Fibroblast of lung (primary cell): ENCODE measurements around the gene PPIL3. TPM values are rescaled to one million over a fixed set of nuclear protein-coding genes. Genes with fewer than 3 reads are reported as not detected.

Source experiments
- DNase-seq, 2 donors: peaks; one replicate each; pipeline versions ENCODE4 v3.0.0 to v3.0.0-alpha.2; 2010; ENCODE audit warnings: low read depth in 2 of 2
- H2AFZ ChIP-seq: 2 replicates; pipeline ENCODE4 v1.5.1; 2012; ENCODE audit warnings: low read length, control low read depth, inconsistent platforms
- H3K27ac ChIP-seq: 2 replicates; pipeline ENCODE4 v1.5.1; 2011; ENCODE audit warnings: low read length, control low read depth; ENCODE audit not compliant: insufficient read depth
- H3K27me3 ChIP-seq: 2 replicates; pipeline ENCODE4 v1.5.1; 2011; ENCODE audit warnings: mild to moderate bottlenecking, low read length; ENCODE audit not compliant: control insufficient read depth, insufficient read depth
- H3K36me3 ChIP-seq: 2 replicates; pipeline ENCODE4 v1.5.1; 2011; ENCODE audit warnings: low read length; ENCODE audit not compliant: control insufficient read depth, insufficient read depth
- H3K4me1 ChIP-seq: 2 replicates; pipeline ENCODE4 v1.5.1; 2011; ENCODE audit warnings: low read length; ENCODE audit not compliant: control insufficient read depth, insufficient read depth; ENCODE audit errors: extremely low read depth
- H3K4me2 ChIP-seq: 2 replicates; pipeline ENCODE4 v1.5.1; 2011; ENCODE audit warnings: low read length, control low read depth; ENCODE audit not compliant: insufficient read depth; ENCODE audit errors: extremely low read depth
- H3K4me3 ChIP-seq, 4 experiments: fragments of 200-600 bp in 1 of 4; sonication (generic) in 1 of 4; replicated peaks in 1 of 4; 2 replicates each; pipeline ENCODE4 v1.5.1; 2011 to 2016; ENCODE audit warnings: low read length in 4 of 4, low read depth in 3 of 4, mild to moderate bottlenecking in 3 of 4, control low read depth in 2 of 4, inconsistent platforms in 1 of 4, mixed read lengths in 1 of 4; ENCODE audit not compliant: insufficient read depth in 1 of 4; ENCODE audit errors: control extremely low read depth in 1 of 4
- H3K79me2 ChIP-seq: 2 replicates; pipeline ENCODE4 v1.5.1; 2012; ENCODE audit warnings: mild to moderate bottlenecking, low read length, inconsistent platforms; ENCODE audit not compliant: control insufficient read depth, insufficient read depth
- H3K9ac ChIP-seq: 2 replicates; pipeline ENCODE4 v1.5.1; 2011; ENCODE audit warnings: mild to moderate bottlenecking, low read length, control low read depth; ENCODE audit not compliant: insufficient read depth
- H3K9me3 ChIP-seq: 2 replicates; pipeline ENCODE4 v1.5.1; 2012; ENCODE audit warnings: low read depth, low read length; ENCODE audit not compliant: control insufficient read depth, insufficient read depth
- H4K20me1 ChIP-seq: 2 replicates; pipeline ENCODE4 v1.5.1; 2011; ENCODE audit warnings: low read length; ENCODE audit not compliant: control insufficient read depth, insufficient read depth; ENCODE audit errors: extremely low read depth
- CTCF ChIP-seq, 2 donors: IDR thresholded peaks in 1 of 2; conservative IDR thresholded peaks in 1 of 2; 1 replicate in 1 of 2; 2 replicates in 1 of 2; pipeline ENCODE4 v1.5.1; 2011 to 2012; ENCODE audit warnings: low read length in 2 of 2, control low read depth in 1 of 2, inconsistent platforms in 1 of 2, low read depth in 1 of 2, mild to moderate bottlenecking in 1 of 2
- EZH2 ChIP-seq: IDR thresholded peaks from 2 replicates; pipeline ENCODE4 v1.5.1; 2012; ENCODE audit warnings: low read length, control low read depth, mild to moderate bottlenecking; ENCODE audit errors: missing control alignments
- polyA plus RNA-seq, 2 donors: library from polyadenylated mRNA; depleted of rRNA in 1 of 2; stranded (reverse) in 1 of 2; unstranded in 1 of 2; fragments of >200 nt; gene quantifications; 2 replicates each; pipeline ENCODE4 v1.2.1, GENCODE V29; 2011 to 2012; ENCODE audit warnings: missing spikeins in 1 of 2
- total RNA-seq: library from RNA; depleted of rRNA; stranded (reverse); fragments of >200 nt; gene quantifications from 2 replicates; pipeline ENCODE4 v1.2.1, GENCODE V29; 2014

Gene PPIL3
- total and polyA plus RNA-seq, 2 donors (not counting 1 experiment from before 2014, with no cell fraction given): 58.9 to 66.9 TPM

DNA sequence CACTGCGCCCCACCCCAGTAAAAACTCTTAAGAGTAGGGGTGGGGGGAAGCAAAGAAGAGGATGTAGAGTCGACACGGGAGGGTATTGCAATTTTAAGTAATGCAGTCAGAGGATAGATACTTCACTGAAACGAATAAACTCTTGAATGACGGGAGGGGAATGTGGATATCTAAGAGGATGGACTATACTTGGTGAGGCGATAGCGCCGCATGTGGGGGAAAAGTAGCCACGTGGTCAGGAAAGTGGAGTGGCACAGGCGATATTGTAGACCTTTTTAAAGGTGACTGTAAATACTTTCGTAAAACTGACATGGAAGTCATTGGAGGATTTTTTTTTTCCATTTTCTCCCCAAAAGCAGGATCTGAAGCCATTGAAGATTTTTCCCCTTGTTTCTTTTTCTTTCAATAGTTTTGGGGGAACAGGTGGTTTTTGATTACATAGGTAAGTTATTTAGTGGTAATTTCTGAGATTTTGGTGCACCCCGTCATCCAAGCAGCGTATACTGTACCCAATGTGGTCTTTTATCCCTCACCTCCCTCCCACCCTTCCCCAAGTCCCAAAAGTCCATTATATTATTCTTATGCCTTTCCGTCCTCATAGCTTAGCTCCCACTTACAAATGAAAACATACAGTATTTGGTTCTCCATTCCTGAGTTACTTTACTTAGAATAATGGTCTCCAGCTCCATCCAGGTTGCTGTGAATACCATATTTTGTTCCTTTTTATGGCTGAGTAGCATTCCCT is 38.2 kb downstream of the PPIL3 start:
- Histone ChIP-seq H3K27me3 (no peaks in the 10 kb centered on the region), H3K36me3 (peaks cover 11% of the 10 kb centered on the region)
- no peak for TF ChIP-seq CTCF (conservative IDR thresholded peaks at IDR 0.05 in 1 of 2, IDR thresholded peaks at IDR 0.05 in 1 of 2; ENCODE audit: low read depth in 1 of 2, low read length in 2 of 2)

GRCh38 chr2:200847939-200848338 is 40.9 kb downstream of the PPIL3 start:
- Histone ChIP-seq H3K36me3 (peaks cover 10% of the 10 kb centered on the region), H3K27me3 (no peaks in the 10 kb centered on the region), H3K4me3 (no peak overlapping the region), H2AFZ (no peak overlapping the region), H3K27ac (no peak overlapping the region), H4K20me1 (no peaks in the 10 kb centered on the region), H3K9me3 (no peaks in the 10 kb centered on the region), H3K79me2 (no peaks in the 10 kb centered on the region), H3K4me2 (no peak overlapping the region), H3K4me1 (no peaks in the 10 kb centered on the region), H3K9ac (no peak overlapping the region)
- TF ChIP-seq CTCF (conservative IDR thresholded peaks at IDR 0.05 in 1 of 2, IDR thresholded peaks at IDR 0.05 in 1 of 2; ENCODE audit: low read depth in 1 of 2, low read length in 2 of 2): no peak
- no peak for TF ChIP-seq EZH2
- DNase-seq: no peak

More for the DNA sequence above, 38.2 kb downstream of the PPIL3 start:
- Histone ChIP-seq H3K9me3 (no peaks in the 10 kb centered on the region), H3K27ac (no peak overlapping the region), H3K4me2 (no peak overlapping the region), H3K79me2 (peaks cover 1% of the 10 kb centered on the region), H2AFZ (no peak overlapping the region), H3K4me1 (no peaks in the 10 kb centered on the region), H4K20me1 (no peaks in the 10 kb centered on the region), H3K4me3 (no peak overlapping the region), H3K9ac (no peak overlapping the region)
- no peak for DNase-seq

DNA sequence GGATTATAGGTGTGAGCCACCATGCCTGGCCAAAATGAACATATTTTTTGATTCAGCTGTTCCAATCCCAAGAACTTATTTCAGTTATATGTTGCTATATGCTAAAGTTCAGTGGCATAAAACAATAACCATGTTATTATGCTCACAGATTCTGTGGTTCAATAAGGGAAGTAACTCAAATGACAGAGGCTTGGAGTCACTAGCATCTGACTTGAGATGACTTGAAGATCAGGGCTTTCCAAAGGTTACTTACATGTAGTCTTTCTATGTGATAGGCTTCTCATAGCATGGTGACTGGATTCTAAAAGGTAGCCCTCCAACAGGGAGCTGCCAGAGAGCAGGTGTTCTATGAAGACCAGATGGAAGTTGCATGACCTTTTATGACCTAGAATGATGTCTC is 41.6 kb downstream of the PPIL3 start:
- Histone ChIP-seq H3K27ac (no peak overlapping the region), H2AFZ (no peak overlapping the region), H3K9ac (no peak overlapping the region), H3K36me3 (peaks cover 6% of the 10 kb centered on the region), H3K79me2 (no peaks in the 10 kb centered on the region), H3K4me1 (no peaks in the 10 kb centered on the region), H3K27me3 (no peaks in the 10 kb centered on the region), H3K4me3 (no peak overlapping the region), H3K9me3 (no peaks in the 10 kb centered on the region), H3K4me2 (no peak overlapping the region), H4K20me1 (no peaks in the 10 kb centered on the region)
- TF ChIP-seq EZH2 (no peak), CTCF (conservative IDR thresholded peaks at IDR 0.05 in 1 of 2, IDR thresholded peaks at IDR 0.05 in 1 of 2; ENCODE audit: low read depth in 1 of 2, low read length in 2 of 2) (no peak)
- no peak for DNase-seq
